IPS DF 4.7 (cell line): Measurements from ENCODE around the gene COL6A1.
"Not testable (repeated sequence)": the region's sequence is repeated elsewhere in the genome, so short reads cannot be mapped to it uniquely, and the experiment has no call there.

Source experiments
- DNase-seq: peaks from one replicate; pipeline ENCODE4 v3.0.0-alpha.2; 2013; ENCODE audit warnings: low spot score; ENCODE audit errors: extremely low read depth

COL6A1 gene

GRCh38 chr21:45945868-45946210 lies 35.7 kb upstream of the COL6A1 start:
- no peak for DNase-seq

GRCh38 chr21:45947296-45947695 lies 34.3 kb upstream of the COL6A1 start:
- no peak for DNase-seq

- DNase-seq = no peak
These were observed 33.8 kb upstream of the COL6A1 start for GRCh38 chr21:45947716-45948255.

GRCh38 chr21:45948576-45949141 lies 32.9 kb upstream of the COL6A1 start:
- DNase-seq = no peak

- DNase-seq = no peak
These were observed 31.4 kb upstream of the COL6A1 start for GRCh38 chr21:45949928-45950739.

- no peak for DNase-seq
These were observed 30.6 kb upstream of the COL6A1 start for GRCh38 chr21:45950740-45951515.

GRCh38 chr21:45951676-45952075 lies 29.9 kb upstream of the COL6A1 start:
- no peak for DNase-seq

GRCh38 chr21:45952527-45952926 lies 29.0 kb upstream of the COL6A1 start:
- not testable (repeated sequence) for DNase-seq

- DNase-seq = no peak
These were observed 28.6 kb upstream of the COL6A1 start for GRCh38 chr21:45952974-45953373.

- DNase-seq = no peak
These were observed 27.3 kb upstream of the COL6A1 start for GRCh38 chr21:45954261-45954660.

- DNase-seq = no peak
These were observed 26.6 kb upstream of the COL6A1 start for GRCh38 chr21:45954921-45955320.

- no peak for DNase-seq
These were observed 24.0 kb upstream of the COL6A1 start for GRCh38 chr21:45957551-45957950.

- no peak for DNase-seq
These were observed 23.5 kb upstream of the COL6A1 start for GRCh38 chr21:45957981-45958600.

- DNase-seq = no peak
These were observed 22.4 kb upstream of the COL6A1 start for GRCh38 chr21:45959182-45959581.

GRCh38 chr21:45959779-45960390 lies 21.7 kb upstream of the COL6A1 start:
- DNase-seq = no peak

GRCh38 chr21:45961408-45961807 lies 20.2 kb upstream of the COL6A1 start:
- DNase-seq = not testable (repeated sequence)

- DNase-seq = no peak
These were observed 18.9 kb upstream of the COL6A1 start for GRCh38 chr21:45962531-45963231.

- no peak for DNase-seq
These were observed 18.4 kb upstream of the COL6A1 start for GRCh38 chr21:45963232-45963570.

- no peak for DNase-seq
These were observed 16.9 kb upstream of the COL6A1 start for GRCh38 chr21:45964649-45965048.

- no peak for DNase-seq
These were observed 16.3 kb upstream of the COL6A1 start for GRCh38 chr21:45965084-45965809.
